Left lobe of liver (tissue), 2 donors: ENCODE measurements around the gene RYR2. TPM values are rescaled to one million over a fixed set of nuclear protein-coding genes. Genes with fewer than 3 reads are reported as not detected.
"Not testable (repeated sequence)": the region's sequence is repeated elsewhere in the genome, so short reads cannot be mapped to it uniquely, and the experiment has no call there.

ENCODE experiments used
- ATAC-seq: fragments of 200-7000 bp; cut with Tn5 transposase; one replicate; pipeline ENCODE4 v1.9.1; 2020; ENCODE audit warnings: mild to moderate bottlenecking, moderate library complexity
- DNase-seq: peaks from one replicate; pipeline ENCODE4 v3.0.0-alpha.2; 2020; ENCODE audit warnings: low spot score
- total RNA-seq: library from RNA; stranded (reverse); gene quantifications from one replicate; pipeline ENCODE4 v1.2.1, GENCODE V29; 2021
- donor health status: DM: no; HTN: no; CAD: no; lungs with moderate emphysema.
- donor health status: DM: no; HTN: yes; CAD: no.

RYR2 gene
- total RNA-seq, 1 donor from 2014 or later = 0.03 TPM

- DNase-seq (no peak), ATAC-seq (no peak)
Observed at GRCh38 chr1:237309595-237310118, 267.7 kb downstream of the RYR2 start.

GRCh38 chr1:237316352-237316751 is 274.4 kb downstream of the RYR2 start:
- DNase-seq (no peak), ATAC-seq (no peak)

- DNase-seq (no peak), ATAC-seq (no peak)
Observed at GRCh38 chr1:237318748-237319147, 276.8 kb downstream of the RYR2 start.

GRCh38 chr1:237320890-237321289 is 278.9 kb downstream of the RYR2 start:
- ATAC-seq (no peak), DNase-seq (no peak)

GRCh38 chr1:237324226-237324625 is 282.2 kb downstream of the RYR2 start:
- DNase-seq = no peak
- ATAC-seq = no peak

- DNase-seq (no peak), ATAC-seq (no peak)
Observed at GRCh38 chr1:237327061-237327460, 285.1 kb downstream of the RYR2 start.

GRCh38 chr1:237340892-237341291 is 298.9 kb downstream of the RYR2 start:
- no peak for DNase-seq
- no peak for ATAC-seq

GRCh38 chr1:237341391-237341790 is 299.4 kb downstream of the RYR2 start:
- ATAC-seq (no peak), DNase-seq (no peak)

GRCh38 chr1:237342730-237343129 is 300.7 kb downstream of the RYR2 start:
- ATAC-seq = no peak
- DNase-seq = no peak

- ATAC-seq = no peak
- no peak for DNase-seq
Observed at GRCh38 chr1:237352747-237353146, 310.8 kb downstream of the RYR2 start.

- ATAC-seq (no peak), DNase-seq (no peak)
Observed at GRCh38 chr1:237353918-237354317, 311.9 kb downstream of the RYR2 start.

- no peak for ATAC-seq
- DNase-seq = no peak
Observed at GRCh38 chr1:237355022-237355421, 313.0 kb downstream of the RYR2 start.

- DNase-seq (no peak), ATAC-seq (no peak)
Observed at GRCh38 chr1:237358555-237358954, 316.6 kb downstream of the RYR2 start.

- ATAC-seq (no peak), DNase-seq (no peak)
Observed at GRCh38 chr1:237367758-237368157, 325.8 kb downstream of the RYR2 start.

GRCh38 chr1:237371477-237371876 is 329.5 kb downstream of the RYR2 start:
- not testable (repeated sequence) for DNase-seq, ATAC-seq

GRCh38 chr1:237383791-237384190 is 341.8 kb downstream of the RYR2 start:
- ATAC-seq = no peak
- DNase-seq = no peak

GRCh38 chr1:237384213-237384612 is 342.2 kb downstream of the RYR2 start:
- ATAC-seq = no peak
- no peak for DNase-seq

- no peak for DNase-seq
- no peak for ATAC-seq
Observed at GRCh38 chr1:237386362-237387143, 344.6 kb downstream of the RYR2 start.

- no peak for ATAC-seq
- DNase-seq = no peak
Observed at GRCh38 chr1:237387144-237387505, 345.1 kb downstream of the RYR2 start.

GRCh38 chr1:237390823-237391222 is 348.8 kb downstream of the RYR2 start:
- DNase-seq (no peak), ATAC-seq (no peak)

- ATAC-seq (no peak), DNase-seq (no peak)
Observed at GRCh38 chr1:237393632-237394031, 351.6 kb downstream of the RYR2 start.

GRCh38 chr1:237394281-237394680 is 352.3 kb downstream of the RYR2 start:
- ATAC-seq (no peak), DNase-seq (no peak)

- DNase-seq (no peak), ATAC-seq (no peak)
Observed at GRCh38 chr1:237396426-237396825, 354.4 kb downstream of the RYR2 start.
